Psoas muscle (tissue), 8 donors: ENCODE results near the gene CTSZ. TPM values are rescaled to one million over a fixed set of nuclear protein-coding genes. Genes with fewer than 3 reads are reported as not detected.

Source experiments
- ATAC-seq, 4 donors: fragments of 200-7000 bp; cut with Tn5 transposase; one replicate each; pipeline ENCODE4 v1.9.1; 2020; ENCODE audit warnings: moderate library complexity in 3 of 4, mild to moderate bottlenecking in 2 of 4
- DNase-seq, 2 donors: peaks; one replicate each; pipeline ENCODE4 v3.0.0-alpha.2; 2020
- H3K27ac ChIP-seq: fragments of 200-600 bp; one replicate; pipeline ENCODE4 v1.8.0; 2022
- H3K27me3 ChIP-seq, 3 donors: fragments of 200-600 bp in 1 of 3; one replicate each; pipeline versions ENCODE4 v1.6.1 to v1.8.0; 2013 to 2022; ENCODE audit warnings: low read length in 2 of 3, mild to moderate bottlenecking in 2 of 3, moderate library complexity in 1 of 3; ENCODE audit not compliant: insufficient read depth in 3 of 3
- H3K36me3 ChIP-seq, 2 donors: fragments of 200-600 bp in 1 of 2; one replicate each; pipeline versions ENCODE4 v1.6.1 to v1.8.0; 2013 to 2022; ENCODE audit warnings: low read depth in 1 of 2, mild to moderate bottlenecking in 1 of 2, moderate library complexity in 1 of 2; ENCODE audit not compliant: insufficient read depth in 1 of 2
- H3K4me1 ChIP-seq: fragments of 200-600 bp; one replicate; pipeline ENCODE4 v1.8.0; 2022
- H3K4me3 ChIP-seq: fragments of 200-600 bp; one replicate; pipeline ENCODE4 v1.8.0; 2022; ENCODE audit warnings: mild to moderate bottlenecking
- H3K9me3 ChIP-seq: fragments of 200-600 bp; one replicate; pipeline ENCODE4 v1.8.0; 2022
- CTCF ChIP-seq: fragments of 200-600 bp; IDR thresholded peaks from one replicate; pipeline ENCODE4 v1.8.0; 2022; ENCODE audit warnings: antibody characterized with exemption
- WGBS, 3 donors: extraction: QIAGEN DNeasy Blood & Tissue Kit; methylation state at CpG; one replicate each; pipeline versions ENCODE4 v1.1.6 to v1.1.7; 2013; 5-methylcytosine and 5-hydroxymethylcytosine counted together
- intact Hi-C, 2 donors: fragments of 100-400 bp; cut with DNase I; formaldehyde crosslinking; loops; one replicate each; pipeline versions ENCODE4 v1.11.0 to v1.14.2; 2022
- polyA plus RNA-seq, 3 donors: library from polyadenylated mRNA; stranded (reverse); fragments of 200-250 nt; gene quantifications; one replicate each; pipeline ENCODE4 v1.2.3, GENCODE V29; 2013
- total RNA-seq, 4 donors: library from RNA; stranded (reverse); fragmentation: NEBNext Ultra II Directional in 2 of 4; extraction: Animal tissue kit (Norgen Biotek cat#: 25700) in 2 of 4; gene quantifications; one replicate each; pipeline versions ENCODE4 v1.2.1 to v1.2.4, GENCODE V29; 2021 to 2023
- donor health status: healthy with polysubstance abuse.
- donor health status: DM: no; HTN: no; CAD: no; lungs with moderate emphysema.
- donor health status: Bipolar disorder and iron deficiency.
- donor health status: healthy.
- donor health status: DM: yes; HTN: yes; CAD: no.
- donor health status: DM: no; HTN: no; CAD: no.
- donor health status: DM: no; HTN: no; CAD: no.
- donor health status: DM: yes; HTN: yes; CAD: no.

The CTSZ gene
- total and polyA plus RNA-seq, 7 donors: 38.2 to 50.5 (median 42.4) TPM

- intact Hi-C loops: no loop called here
- Histone ChIP-seq H3K36me3 (peaks cover 0 to 6% of the 10 kb centered on the region in 2 donors), H3K27ac (no peak overlapping the region), H3K4me1 (peaks cover 18% of the 10 kb centered on the region), H3K4me3 (no peak overlapping the region), H3K27me3 (no peaks in the 10 kb centered on the region), H3K9me3 (no peaks in the 10 kb centered on the region)
- no peak for ATAC-seq
- TF ChIP-seq CTCF: no peak
- DNase-seq: peak in 1 of 2 donors; percentile 18
- 88 to 91% (median 91%) methylated on average over 8 of the region's 8 CpGs for WGBS, 3 donors
These were observed 1.8 kb upstream of the CTSZ start for GRCh38 chr20:59008715-59009336.

- ATAC-seq (no peak), DNase-seq (peak; percentile 44 to 69)
- intact Hi-C loops: no loop called here
- Histone ChIP-seq H3K9me3 (no peaks in the 10 kb centered on the region), H3K36me3 (peaks cover 0 to 10% of the 10 kb centered on the region in 2 donors), H3K27ac (peak overlapping the region; percentile 84), H3K27me3 (no peaks in the 10 kb centered on the region), H3K4me1 (peaks cover 18% of the 10 kb centered on the region), H3K4me3 (peak overlapping the region; percentile 94)
- 85 to 90% (median 87%) methylated on average over 24 of the region's 24 CpGs for WGBS, 3 donors
- TF ChIP-seq CTCF: no peak
These were observed 834 bp upstream of the CTSZ start for GRCh38 chr20:59007665-59008511.

- Histone ChIP-seq H3K36me3 (peaks cover 0 to 18% of the 10 kb centered on the region in 2 donors), H3K4me3 (peak overlapping the region; percentile 94), H3K9me3 (no peaks in the 10 kb centered on the region), H3K27ac (peak overlapping the region; percentile 84), H3K27me3 (no peaks in the 10 kb centered on the region), H3K4me1 (peaks cover 18% of the 10 kb centered on the region)
- intact Hi-C loops: no loop called here
- 14 to 28% (median 19%) methylated on average over 29 of the region's 29 CpGs for WGBS, 3 donors
- ATAC-seq (peak; percentile 7 to 27 (median 16)), DNase-seq (peak; percentile 40 to 62)
- TF ChIP-seq CTCF: no peak
These were observed 739 bp downstream of the CTSZ start for GRCh38 chr20:59006167-59006863.

- Histone ChIP-seq H3K27ac (peak overlapping the region; percentile 84), H3K4me3 (peak overlapping the region; percentile 94), H3K27me3 (no peaks in the 10 kb centered on the region), H3K36me3 (peaks cover 0 to 25% of the 10 kb centered on the region in 2 donors), H3K4me1 (peaks cover 15% of the 10 kb centered on the region), H3K9me3 (no peaks in the 10 kb centered on the region)
- DNase-seq: no peak
- ATAC-seq: no peak
- intact Hi-C loops: no loop called here
- 53 to 64% (median 55%) methylated on average over 3 of the region's 3 CpGs for WGBS, 3 donors
- no peak for TF ChIP-seq CTCF
These were observed 1.4 kb downstream of the CTSZ start for GRCh38 chr20:59005523-59006166.
